ENCODE results near the gene DIAPH2. TPM values are rescaled to one million over a fixed set of nuclear protein-coding genes. Genes with fewer than 3 reads are reported as not detected.

DIAPH2 gene
- total and polyA plus RNA-seq, 2 of the 13 experiments (the other 11 are each of a cell fraction or from before 2014, with no cell fraction given) = 2.1 to 8.5 TPM

DNA sequence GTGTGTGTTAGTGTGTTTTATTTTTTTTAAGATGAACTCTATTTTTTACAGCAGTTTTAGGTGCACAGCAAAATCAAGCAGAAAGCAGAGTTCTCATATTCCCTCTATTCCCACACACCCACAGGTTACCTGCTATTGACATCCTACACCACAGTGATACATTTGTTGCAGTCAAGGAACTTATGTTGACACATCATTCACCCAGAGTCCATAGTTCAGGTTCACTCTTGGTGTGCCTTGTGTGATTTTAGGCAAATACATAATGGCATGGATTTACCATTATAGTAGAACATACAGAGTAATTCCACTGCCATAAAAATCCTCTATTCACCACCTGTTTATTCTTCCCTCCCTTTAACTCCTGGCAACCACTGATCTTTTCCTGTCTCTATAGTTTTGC, 28.7 kb downstream of the DIAPH2 start (continued):
- TF ChIP-seq ZBTB40 (IDR thresholded peaks at IDR 0.05) (no peak), ZBTB40 (CRISPR knock-in tag; IDR thresholded peaks at IDR 0.05) (no peak), FOXA1 (IDR thresholded peaks at IDR 0.05) (no peak), FOXA1 (CRISPR knock-in tag; IDR thresholded peaks at IDR 0.05) (peak; percentile 52; the same call in 1 of the 2 replicates), RFXANK (CRISPR knock-in tag; IDR thresholded peaks at IDR 0.05) (no peak), ZBTB2 (CRISPR knock-in tag; IDR thresholded peaks at IDR 0.05; ENCODE audit: low read depth) (no peak), ZNF724P (CRISPR knock-in tag; IDR thresholded peaks at IDR 0.05; ENCODE audit: borderline replicate concordance) (no peak), CHD4 (IDR thresholded peaks at IDR 0.05; ENCODE audit: borderline replicate concordance, low read length) (no peak), HDAC6 (IDR thresholded peaks at IDR 0.05; ENCODE audit: low read depth, low read length) (no peak), SIX4 (CRISPR knock-in tag; IDR thresholded peaks at IDR 0.05) (peak; percentile 72), SP5 (CRISPR knock-in tag; IDR thresholded peaks at IDR 0.05; ENCODE audit: borderline replicate concordance, low read depth) (no peak), ZFP62 (CRISPR knock-in tag; IDR thresholded peaks at IDR 0.05) (no peak), POLR2G (IDR thresholded peaks at IDR 0.05; ENCODE audit: low read depth, low read length) (no peak), ZKSCAN5 (CRISPR knock-in tag; IDR thresholded peaks at IDR 0.05) (no peak), ZNF605 (CRISPR knock-in tag; IDR thresholded peaks at IDR 0.05) (no peak), TARDBP (CRISPR knock-in tag; IDR thresholded peaks at IDR 0.05) (no peak)
- TF ChIP-seq, protein P1, sequence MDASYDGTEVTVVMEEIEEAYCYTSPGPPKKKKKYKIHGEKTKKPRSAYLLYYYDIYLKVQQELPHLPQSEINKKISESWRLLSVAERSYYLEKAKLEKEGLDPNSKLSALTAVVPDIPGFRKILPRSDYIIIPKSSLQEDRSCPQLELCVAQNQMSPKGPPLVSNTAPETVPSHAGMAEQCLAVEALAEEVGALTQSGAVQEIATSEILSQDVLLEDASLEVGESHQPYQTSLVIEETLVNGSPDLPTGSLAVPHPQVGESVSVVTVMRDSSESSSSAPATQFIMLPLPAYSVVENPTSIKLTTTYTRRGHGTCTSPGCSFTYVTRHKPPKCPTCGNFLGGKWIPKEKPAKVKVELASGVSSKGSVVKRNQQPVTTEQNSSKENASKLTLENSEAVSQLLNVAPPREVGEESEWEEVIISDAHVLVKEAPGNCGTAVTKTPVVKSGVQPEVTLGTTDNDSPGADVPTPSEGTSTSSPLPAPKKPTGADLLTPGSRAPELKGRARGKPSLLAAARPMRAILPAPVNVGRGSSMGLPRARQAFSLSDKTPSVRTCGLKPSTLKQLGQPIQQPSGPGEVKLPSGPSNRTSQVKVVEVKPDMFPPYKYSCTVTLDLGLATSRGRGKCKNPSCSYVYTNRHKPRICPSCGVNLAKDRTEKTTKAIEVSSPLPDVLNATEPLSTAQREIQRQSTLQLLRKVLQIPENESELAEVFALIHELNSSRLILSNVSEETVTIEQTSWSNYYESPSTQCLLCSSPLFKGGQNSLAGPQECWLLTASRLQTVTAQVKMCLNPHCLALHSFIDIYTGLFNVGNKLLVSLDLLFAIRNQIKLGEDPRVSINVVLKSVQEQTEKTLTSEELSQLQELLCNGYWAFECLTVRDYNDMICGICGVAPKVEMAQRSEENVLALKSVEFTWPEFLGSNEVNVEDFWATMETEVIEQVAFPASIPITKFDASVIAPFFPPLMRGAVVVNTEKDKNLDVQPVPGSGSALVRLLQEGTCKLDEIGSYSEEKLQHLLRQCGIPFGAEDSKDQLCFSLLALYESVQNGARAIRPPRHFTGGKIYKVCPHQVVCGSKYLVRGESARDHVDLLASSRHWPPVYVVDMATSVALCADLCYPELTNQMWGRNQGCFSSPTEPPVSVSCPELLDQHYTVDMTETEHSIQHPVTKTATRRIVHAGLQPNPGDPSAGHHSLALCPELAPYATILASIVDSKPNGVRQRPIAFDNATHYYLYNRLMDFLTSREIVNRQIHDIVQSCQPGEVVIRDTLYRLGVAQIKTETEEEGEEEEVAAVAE (CRISPR knock-in tag; IDR thresholded peaks at IDR 0.05; ENCODE audit: borderline replicate concordance) = no peak

Measured in HepG2 (cell line).